ENCODE results near the gene TRIM65. TPM values are rescaled to one million over a fixed set of nuclear protein-coding genes. Genes with fewer than 3 reads are reported as not detected.

The TRIM65 gene
- total RNA-seq, 1 donor from 2014 or later: 21.1 TPM

GRCh38 chr17:75902406-75902805, 5.7 kb upstream of the TRIM65 start:
- no peak overlapping the region for H3K4me3 ChIP-seq (ENCODE audit: low read depth, low read length)
- no peaks in the 10 kb centered on the region for H3K27me3 ChIP-seq (ENCODE audit: control insufficient read depth, insufficient read depth, low read length)
- H3K36me3 ChIP-seq (ENCODE audit: control insufficient read depth, insufficient read depth, low read length): peaks cover 19% of the 10 kb centered on the region
- no peak for TF ChIP-seq CTCF (IDR thresholded peaks at IDR 0.05; ENCODE audit: insufficient read depth, low read length, severe bottlenecking)
- FAIRE-seq (no peak), DNase-seq (ENCODE audit: low read depth) (no peak)

- DNase-seq (ENCODE audit: low read depth): no peak
- no peak overlapping the region for H3K4me3 ChIP-seq (ENCODE audit: low read depth, low read length)
- H3K27me3 ChIP-seq (ENCODE audit: control insufficient read depth, insufficient read depth, low read length): no peaks in the 10 kb centered on the region
- FAIRE-seq: no peak
- peaks cover 19% of the 10 kb centered on the region for H3K36me3 ChIP-seq (ENCODE audit: control insufficient read depth, insufficient read depth, low read length)
- no peak for TF ChIP-seq CTCF (IDR thresholded peaks at IDR 0.05; ENCODE audit: insufficient read depth, low read length, severe bottlenecking)
Measured at GRCh38 chr17:75901727-75902126, 5.0 kb upstream of the TRIM65 start.

GRCh38 chr17:75900691-75901533, 4.2 kb upstream of the TRIM65 start:
- no peak for FAIRE-seq
- H3K36me3 ChIP-seq (ENCODE audit: control insufficient read depth, insufficient read depth, low read length): peaks cover 19% of the 10 kb centered on the region

DNA sequence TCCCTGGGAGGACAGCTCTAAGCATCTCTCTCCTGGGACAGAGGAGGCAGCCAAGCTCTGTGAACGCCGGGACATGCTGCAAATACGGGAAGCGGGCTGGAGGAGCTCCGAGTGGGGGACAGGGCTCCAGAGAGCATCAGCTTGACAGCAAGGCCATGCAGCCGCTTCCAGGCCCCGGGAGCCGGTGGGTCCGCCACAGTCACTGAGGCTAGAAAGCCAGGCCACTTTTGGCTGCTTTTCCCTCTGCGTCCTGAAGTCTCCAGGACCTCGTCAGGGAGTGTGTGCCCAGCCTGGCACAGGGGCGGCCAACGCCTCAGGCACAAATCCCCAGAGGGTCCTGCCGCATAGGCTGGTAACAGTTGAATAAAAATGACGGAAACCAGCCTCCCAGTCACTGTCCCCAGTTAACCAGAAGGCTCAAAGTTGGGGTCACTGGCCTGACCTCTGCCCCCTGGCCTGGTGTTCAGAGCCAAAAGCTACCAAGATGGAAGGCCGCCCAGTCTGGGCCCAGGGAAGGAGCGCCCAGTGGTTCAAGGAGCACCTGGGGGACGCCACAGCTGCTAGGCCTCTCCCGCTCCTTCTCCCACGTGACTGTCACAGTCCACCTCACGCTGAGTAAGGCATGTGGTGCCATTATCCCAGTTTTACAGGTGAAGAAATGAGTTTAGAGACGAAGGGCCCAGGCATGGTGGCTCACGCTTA, 3.2 kb upstream of the TRIM65 start:
- no peak for FAIRE-seq
- H3K27me3 ChIP-seq (ENCODE audit: control insufficient read depth, insufficient read depth, low read length): no peaks in the 10 kb centered on the region
- H3K36me3 ChIP-seq (ENCODE audit: control insufficient read depth, insufficient read depth, low read length): peaks cover 19% of the 10 kb centered on the region
- DNase-seq (ENCODE audit: low read depth): no peak
- no peak for TF ChIP-seq CTCF (IDR thresholded peaks at IDR 0.05; ENCODE audit: insufficient read depth, low read length, severe bottlenecking)
- no peak overlapping the region for H3K4me3 ChIP-seq (ENCODE audit: low read depth, low read length)

More at GRCh38 chr17:75900691-75901533, 4.2 kb upstream of the TRIM65 start:
- no peak overlapping the region for H3K4me3 ChIP-seq (ENCODE audit: low read depth, low read length)
- no peaks in the 10 kb centered on the region for H3K27me3 ChIP-seq (ENCODE audit: control insufficient read depth, insufficient read depth, low read length)
- DNase-seq (ENCODE audit: low read depth): no peak
- no peak for TF ChIP-seq CTCF (IDR thresholded peaks at IDR 0.05; ENCODE audit: insufficient read depth, low read length, severe bottlenecking)

GRCh38 chr17:75899353-75899752, 2.6 kb upstream of the TRIM65 start:
- no peak for TF ChIP-seq CTCF (IDR thresholded peaks at IDR 0.05; ENCODE audit: insufficient read depth, low read length, severe bottlenecking)
- Histone ChIP-seq H3K4me3 (ENCODE audit: low read depth, low read length) (no peak overlapping the region), H3K27me3 (ENCODE audit: control insufficient read depth, insufficient read depth, low read length) (no peaks in the 10 kb centered on the region), H3K36me3 (ENCODE audit: control insufficient read depth, insufficient read depth, low read length) (peaks cover 19% of the 10 kb centered on the region)
- DNase-seq (ENCODE audit: low read depth) (no peak), FAIRE-seq (no peak)
